GM10266 (cell line): ENCODE measurements around the gene TNFRSF18.

ENCODE experiments used
- DNase-seq: peaks from one replicate; pipeline ENCODE4 v3.0.0; 2012; ENCODE audit errors: extremely low spot score
- TF ChIP-seq, protein P1 (sequence below): IDR thresholded peaks from 2 replicates; pipeline ENCODE4 v1.5.1; 2012; ENCODE audit warnings: mild to moderate bottlenecking, low read depth; ENCODE audit not compliant: control insufficient read depth, insufficient read depth; ENCODE audit errors: missing control alignments

The TNFRSF18 gene

DNA sequence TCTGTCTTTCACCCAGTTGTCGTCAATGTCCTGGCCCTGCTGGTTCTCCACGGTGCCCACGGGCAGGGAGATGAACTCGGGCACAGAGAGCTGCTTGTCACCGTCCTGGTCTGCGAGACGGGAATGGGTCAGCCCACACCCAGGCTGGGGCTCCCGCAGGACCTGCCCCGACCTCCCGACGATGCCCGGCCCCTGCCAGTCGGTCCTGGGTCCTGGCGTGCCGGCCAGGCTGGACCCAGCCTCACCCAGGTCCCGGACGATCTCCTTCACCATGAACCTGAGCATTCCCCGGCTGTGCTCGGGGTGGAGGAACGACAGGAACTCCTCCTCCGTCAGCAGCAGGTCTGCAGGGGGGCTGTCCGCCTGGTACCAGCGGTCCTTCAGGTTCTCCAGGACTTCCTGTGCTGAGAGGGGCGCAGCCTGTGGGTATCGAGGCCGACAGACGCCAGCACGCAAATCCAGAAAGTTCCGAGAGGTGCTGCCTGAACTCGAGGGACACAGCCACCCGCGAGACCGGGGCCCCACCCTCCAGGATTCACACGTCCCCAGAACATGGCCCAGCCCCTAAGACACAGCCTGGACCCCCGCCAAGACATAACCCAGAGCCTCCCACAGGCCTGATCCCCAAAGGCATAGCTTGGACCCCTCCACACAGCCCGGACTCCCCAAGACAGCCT lies 12.3 kb upstream of the TNFRSF18 start:
- TF ChIP-seq, protein P1, sequence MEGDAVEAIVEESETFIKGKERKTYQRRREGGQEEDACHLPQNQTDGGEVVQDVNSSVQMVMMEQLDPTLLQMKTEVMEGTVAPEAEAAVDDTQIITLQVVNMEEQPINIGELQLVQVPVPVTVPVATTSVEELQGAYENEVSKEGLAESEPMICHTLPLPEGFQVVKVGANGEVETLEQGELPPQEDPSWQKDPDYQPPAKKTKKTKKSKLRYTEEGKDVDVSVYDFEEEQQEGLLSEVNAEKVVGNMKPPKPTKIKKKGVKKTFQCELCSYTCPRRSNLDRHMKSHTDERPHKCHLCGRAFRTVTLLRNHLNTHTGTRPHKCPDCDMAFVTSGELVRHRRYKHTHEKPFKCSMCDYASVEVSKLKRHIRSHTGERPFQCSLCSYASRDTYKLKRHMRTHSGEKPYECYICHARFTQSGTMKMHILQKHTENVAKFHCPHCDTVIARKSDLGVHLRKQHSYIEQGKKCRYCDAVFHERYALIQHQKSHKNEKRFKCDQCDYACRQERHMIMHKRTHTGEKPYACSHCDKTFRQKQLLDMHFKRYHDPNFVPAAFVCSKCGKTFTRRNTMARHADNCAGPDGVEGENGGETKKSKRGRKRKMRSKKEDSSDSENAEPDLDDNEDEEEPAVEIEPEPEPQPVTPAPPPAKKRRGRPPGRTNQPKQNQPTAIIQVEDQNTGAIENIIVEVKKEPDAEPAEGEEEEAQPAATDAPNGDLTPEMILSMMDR: no peak

DNA sequence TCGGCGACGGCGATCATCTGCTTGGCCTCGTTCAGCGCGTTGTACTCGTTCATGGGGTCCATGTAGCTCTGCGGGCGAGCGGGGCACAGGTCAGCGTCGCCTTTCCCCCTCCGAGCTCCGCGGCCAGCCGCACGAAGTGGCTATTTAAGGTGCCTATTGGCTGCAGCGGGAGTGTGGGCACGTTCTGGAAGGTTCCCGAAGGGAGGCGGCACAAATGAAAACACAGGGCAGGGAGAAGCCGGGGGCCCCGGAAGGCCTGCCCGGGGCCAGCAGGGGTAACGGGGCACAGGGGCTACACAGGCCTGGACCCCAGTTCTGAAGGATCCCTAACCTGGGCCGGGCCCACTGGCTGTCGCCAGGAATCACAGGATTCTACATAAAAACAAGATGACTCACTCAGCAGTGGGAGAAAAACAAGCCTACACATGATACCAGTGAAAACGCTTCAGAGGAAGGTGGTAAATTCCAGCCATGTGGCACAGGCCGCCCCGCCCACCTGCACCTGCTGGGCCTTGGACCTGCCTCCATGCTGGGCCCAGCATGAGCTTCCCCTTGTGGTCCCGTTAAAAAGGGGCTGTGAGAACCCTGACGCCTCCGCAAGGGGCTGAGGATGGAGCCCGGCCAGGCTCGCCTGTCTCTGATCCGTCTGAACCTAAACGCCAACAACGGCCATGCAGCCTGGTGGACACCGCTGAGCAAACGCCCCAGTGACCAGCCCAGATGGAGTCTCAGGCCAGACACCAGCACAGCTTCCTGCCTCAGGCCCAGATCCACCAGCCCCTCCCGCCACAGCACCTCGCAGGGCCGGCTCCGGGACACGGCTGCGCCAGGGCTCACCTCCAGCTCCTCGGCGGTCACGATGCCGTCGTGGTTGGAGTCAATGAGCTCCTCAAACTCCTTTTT lies 11.5 kb upstream of the TNFRSF18 start:
- no peak for DNase-seq
- TF ChIP-seq, protein P1: no peak

More for the DNA sequence above, 12.3 kb upstream of the TNFRSF18 start:
- no peak for DNase-seq

DNA sequence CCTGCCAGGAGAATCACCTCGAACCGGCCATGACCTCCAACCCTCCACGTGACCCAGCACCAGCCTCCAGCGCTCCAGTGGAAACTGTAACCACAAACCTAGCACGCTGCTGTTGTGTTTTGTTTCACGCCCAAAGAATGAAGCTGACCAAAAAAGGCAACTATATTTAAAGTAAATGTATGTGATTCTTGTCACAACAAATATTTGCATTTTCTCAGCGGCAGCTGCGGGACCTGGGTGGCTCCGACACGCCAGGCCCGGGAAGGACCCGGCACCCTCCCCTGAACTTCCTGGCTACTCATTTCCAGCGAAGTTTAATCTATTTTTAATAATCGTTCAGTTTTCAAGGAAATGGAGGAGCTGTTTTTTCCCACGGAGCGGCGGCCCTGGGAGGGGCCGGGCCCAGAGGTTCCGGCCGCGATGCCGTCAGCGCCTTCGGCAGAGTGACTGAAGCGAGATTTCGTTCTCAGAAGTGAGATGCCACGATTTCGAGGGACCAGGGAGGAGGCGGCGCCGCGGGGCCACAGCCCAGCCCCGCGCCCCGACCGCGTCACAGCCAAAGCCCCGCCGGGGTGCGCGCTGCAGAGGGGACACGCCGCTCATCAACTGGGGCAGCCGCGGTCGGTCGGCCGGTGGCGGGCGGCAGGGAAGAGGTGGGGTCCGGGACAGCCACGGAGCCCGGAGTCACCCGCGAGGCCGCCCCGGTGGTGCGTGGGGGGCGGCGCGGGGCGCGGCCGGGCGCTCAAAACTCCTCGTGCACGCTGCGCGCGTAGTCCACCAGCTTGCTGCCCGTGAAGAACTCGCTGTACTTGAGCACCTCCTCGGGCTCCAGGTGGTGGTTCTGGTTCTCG lies 10.6 kb upstream of the TNFRSF18 start:
- TF ChIP-seq, protein P1: no peak
- no peak for DNase-seq

DNA sequence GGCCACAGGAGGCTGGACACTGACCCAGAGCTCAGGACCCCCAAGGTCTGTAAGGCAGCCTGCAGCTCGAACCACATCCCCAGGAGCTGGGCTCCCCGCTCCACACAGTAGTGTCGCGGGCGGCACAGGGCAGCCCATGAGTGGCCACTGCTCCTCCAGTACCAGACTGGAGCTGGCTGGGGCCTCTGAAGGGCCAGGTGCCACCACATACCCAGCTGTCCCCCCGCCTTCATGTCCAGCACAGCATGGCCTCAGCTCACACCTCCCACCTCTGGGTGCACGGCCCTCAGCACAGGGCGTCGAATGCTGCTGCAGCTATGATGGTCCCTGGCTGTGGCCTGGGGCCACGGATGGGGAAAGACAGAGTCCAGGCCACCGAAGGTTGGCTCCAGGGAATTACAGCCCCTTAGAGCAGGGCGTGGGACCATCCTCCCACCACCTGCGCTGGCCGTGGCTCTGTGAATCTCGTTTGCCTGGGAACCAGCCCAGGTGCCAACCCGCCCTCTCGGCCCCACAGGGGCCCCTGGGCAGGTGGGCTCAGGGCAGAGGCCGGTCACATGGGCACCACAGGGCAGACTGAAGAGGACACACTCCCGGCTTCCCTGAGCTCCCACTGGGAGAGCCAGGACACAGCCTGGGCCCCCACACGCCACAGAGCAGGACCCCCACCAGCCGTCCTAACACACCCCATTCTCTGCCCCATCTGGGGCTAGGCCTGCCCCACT lies 9.7 kb upstream of the TNFRSF18 start:
- TF ChIP-seq, protein P1: no peak
- DNase-seq: no peak

DNA sequence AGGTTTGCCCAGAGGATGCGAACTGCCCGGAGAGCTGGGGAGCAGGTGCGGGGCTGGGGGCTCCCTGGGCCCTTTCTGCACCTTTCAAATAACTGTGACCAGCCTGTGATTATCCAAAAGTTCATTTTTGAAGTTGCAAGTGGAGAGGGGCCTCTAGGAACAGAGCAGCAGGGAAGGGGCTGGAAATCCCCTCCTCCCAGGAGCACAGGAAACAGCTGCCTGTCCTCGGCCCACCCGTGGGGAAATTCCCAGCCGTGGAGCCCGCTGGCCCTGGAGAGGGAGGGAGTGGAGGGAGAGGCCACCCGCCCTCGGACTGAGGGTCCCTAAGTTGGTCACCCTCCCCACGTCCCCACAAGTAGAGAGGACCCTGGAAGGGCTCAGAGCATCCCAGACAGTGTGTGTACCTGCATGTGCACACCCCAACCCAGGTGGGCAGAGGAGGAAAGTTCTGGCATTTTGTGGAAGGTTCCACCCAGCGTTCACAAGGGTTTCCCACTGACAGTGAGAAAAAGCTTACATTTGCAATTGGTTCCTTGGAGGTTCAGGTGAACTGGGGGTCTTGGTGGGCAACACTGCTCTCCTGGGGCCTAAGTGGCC lies 8.8 kb upstream of the TNFRSF18 start:
- no peak for DNase-seq
- TF ChIP-seq, protein P1: no peak

DNA sequence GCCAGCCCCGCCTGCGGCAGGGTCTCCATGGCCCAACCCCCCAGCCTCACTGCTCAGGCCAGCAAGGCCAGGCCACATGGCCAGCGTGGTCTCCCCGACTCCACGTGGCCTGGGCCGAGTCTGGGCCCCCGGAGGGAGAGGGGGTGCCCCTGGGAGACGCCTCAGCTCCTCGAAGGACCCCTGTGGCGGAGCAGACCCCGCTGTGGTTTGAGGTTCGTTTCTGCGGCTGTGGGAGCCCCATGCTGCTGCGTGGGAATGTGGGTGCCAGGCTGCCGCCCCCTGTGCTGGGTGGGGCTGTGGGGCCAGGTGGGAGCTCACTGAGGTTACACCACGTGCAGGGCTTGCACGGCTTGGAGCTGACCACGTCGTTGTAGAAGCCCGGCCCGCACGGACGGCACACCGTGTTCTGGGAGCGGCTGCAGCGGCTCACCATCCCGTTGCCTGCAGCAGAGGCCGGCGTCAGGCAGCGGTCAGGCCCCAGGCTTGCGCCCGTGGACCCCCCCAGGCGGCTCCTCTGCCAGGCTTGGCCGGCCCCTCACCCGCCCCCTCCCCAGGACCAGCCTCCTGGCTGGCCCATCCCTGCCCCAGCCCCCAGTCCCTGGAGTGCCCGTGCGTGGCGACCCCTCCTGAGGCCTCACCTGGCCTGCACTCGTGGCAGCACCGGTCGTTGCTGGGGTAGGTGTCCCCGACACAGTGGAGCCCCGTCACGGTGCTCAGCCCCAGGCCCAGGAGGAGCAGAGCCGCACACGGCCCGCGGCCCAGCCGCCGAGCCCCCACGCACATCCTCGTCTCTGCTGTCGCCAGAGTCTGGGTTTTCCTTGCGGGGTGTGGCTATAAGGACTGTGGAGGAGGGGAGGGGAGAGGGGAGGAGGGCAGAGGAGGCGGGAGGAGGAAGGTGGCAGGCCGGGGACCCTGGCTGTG lies 7.2 kb upstream of the TNFRSF18 start, which contains the start of gene TNFRSF4:
TSS of gene TNFRSF4 (minus strand) at position 809 of the 921 bp plus-strand sequence. CDS start at position 783, 26 bp downstream.
- TF ChIP-seq, protein P1: no peak
- DNase-seq: no peak
